Ovary (tissue), 3 donors: Measurements from ENCODE around the gene CIART.

ENCODE experiments used
- CTCF ChIP-seq, 3 donors: fragments of 450-650 bp in 2 of 3; fragments of 200-600 bp in 1 of 3; IDR thresholded peaks; one replicate each; pipeline versions ENCODE4 v1.5.1 to v1.8.0; 2016 to 2022; ENCODE audit warnings: antibody characterized with exemption in 3 of 3, mild to moderate bottlenecking in 1 of 3
- EP300 ChIP-seq: sonication (generic); formaldehyde crosslinking; IDR thresholded peaks from one replicate; pipeline ENCODE4 v1.6.1; 2017; ENCODE audit warnings: antibody characterized with exemption
- POLR2A ChIP-seq: fragments of 450-650 bp; IDR thresholded peaks from one replicate; pipeline ENCODE4 v1.6.1; 2017; ENCODE audit warnings: antibody characterized with exemption, mild to moderate bottlenecking, moderate library complexity
- donor health status: DM: no; HTN: no; CAD: no.

DNA sequence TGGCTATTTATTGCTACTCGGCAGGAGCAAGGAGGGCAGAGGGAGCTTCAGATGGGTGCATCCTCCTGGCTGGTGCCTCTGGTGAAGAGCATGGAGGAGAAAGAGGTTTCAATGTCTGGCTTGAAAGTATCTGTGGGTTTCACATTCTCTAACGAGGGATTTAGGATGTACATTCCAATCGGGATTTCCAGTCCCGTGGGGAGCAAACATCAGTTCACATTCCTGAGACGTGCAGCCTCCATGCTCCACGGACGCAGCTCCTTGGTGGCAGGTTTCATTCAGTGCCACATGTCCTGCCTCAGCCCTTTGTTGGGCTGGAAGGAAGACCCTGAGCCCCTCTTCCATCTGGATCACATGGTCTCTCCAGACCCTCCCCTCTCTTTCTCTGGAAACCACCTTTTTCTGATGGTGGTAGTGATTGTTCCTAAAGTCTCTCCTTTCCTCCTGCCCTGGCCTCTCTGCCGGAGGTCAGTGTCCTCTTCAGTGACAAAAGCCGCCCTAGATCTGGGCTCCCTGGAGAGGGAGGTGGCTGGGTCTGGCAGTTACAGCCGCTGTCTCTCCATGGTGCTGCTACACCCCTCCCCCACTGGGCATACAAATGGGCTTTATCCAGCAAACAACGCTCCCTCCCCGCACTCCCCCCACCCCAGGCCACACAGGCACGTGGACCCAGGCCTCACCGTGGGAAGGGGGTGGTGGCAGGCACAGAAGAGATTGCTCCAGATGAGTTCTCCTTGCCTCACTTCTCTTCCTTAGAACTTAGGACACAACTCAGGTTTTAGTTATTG lies 25.6 kb upstream of the CIART start:
- TF ChIP-seq POLR2A: no peak
- no peak for TF ChIP-seq CTCF (IDR thresholded peaks at IDR 0.05)
- TF ChIP-seq EP300: no peak
